DOHH2 (cell line): Measurements from ENCODE around the gene MB21D2.

Experiments
- EZH2phosphoT487 ChIP-seq: fragments of 200-600 bp; sonication (generic); IDR thresholded peaks from 2 replicates; pipeline ENCODE4 v1.6.1; 2017; ENCODE audit warnings: borderline replicate concordance, mild to moderate bottlenecking, antibody characterized with exemption, low read length, moderate library complexity, mixed read lengths
- TF ChIP-seq, protein P1 (sequence below): fragments of 200-600 bp; sonication (generic); IDR thresholded peaks from one replicate; pipeline ENCODE4 v1.5.1; 2014; ENCODE audit warnings: antibody characterized with exemption, mild to moderate bottlenecking, low read depth, low read length; ENCODE audit not compliant: poor library complexity, severe bottlenecking

DNA sequence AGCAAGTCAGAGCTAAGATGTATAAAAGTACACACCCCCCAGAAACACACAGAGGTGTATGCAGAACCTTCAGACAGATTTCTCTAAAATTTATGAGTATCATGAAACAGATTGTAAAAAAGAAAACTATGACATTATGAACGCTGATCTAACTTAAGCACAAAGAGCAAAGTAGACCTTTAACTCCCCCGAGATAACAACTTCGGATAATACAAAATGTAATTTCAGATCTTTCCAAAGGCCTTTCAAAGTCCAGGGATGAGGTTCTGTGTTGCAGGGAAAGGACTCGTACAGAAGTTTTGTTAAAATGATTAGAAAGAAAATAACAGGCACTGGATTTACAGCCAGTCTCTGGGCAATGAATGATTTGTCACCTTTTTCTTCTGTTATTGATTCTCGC is 97.5 kb downstream of the MB21D2 start:
- TF ChIP-seq, protein P1, sequence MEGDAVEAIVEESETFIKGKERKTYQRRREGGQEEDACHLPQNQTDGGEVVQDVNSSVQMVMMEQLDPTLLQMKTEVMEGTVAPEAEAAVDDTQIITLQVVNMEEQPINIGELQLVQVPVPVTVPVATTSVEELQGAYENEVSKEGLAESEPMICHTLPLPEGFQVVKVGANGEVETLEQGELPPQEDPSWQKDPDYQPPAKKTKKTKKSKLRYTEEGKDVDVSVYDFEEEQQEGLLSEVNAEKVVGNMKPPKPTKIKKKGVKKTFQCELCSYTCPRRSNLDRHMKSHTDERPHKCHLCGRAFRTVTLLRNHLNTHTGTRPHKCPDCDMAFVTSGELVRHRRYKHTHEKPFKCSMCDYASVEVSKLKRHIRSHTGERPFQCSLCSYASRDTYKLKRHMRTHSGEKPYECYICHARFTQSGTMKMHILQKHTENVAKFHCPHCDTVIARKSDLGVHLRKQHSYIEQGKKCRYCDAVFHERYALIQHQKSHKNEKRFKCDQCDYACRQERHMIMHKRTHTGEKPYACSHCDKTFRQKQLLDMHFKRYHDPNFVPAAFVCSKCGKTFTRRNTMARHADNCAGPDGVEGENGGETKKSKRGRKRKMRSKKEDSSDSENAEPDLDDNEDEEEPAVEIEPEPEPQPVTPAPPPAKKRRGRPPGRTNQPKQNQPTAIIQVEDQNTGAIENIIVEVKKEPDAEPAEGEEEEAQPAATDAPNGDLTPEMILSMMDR, result no peak
- no peak for TF ChIP-seq EZH2phosphoT487
